GM12892 (cell line): ENCODE data around the gene SGSH.

ENCODE experiments used
- POLR2AphosphoS5 ChIP-seq: IDR thresholded peaks from 2 replicates; pipeline ENCODE4 v1.6.1; 2011; ENCODE audit warnings: low read depth, low read length, control low read depth
- TAF1 ChIP-seq: IDR thresholded peaks from 2 replicates; pipeline ENCODE4 v1.6.1; 2011; ENCODE audit warnings: low read depth, mild to moderate bottlenecking, control low read depth, low read length, borderline replicate concordance

DNA sequence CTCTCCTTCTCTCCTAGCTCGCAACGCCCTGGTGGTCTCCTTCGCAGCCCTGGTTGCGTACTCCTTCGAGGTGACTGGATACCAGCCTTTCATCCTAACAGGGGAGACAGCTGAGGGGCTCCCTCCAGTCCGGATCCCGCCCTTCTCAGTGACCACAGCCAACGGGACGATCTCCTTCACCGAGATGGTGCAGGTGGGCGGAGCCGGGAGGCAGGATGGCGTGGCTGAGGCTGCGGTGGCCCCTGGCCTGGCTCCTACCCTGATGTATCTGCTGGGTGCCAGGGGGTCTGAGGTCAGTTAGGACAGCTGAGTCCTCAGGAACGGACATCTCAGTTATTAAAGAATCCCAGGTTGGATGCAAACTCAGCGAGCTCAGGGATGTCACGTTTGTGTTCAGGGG, 16.8 kb upstream of the SGSH start:
- TF ChIP-seq TAF1 (no peak), POLR2AphosphoS5 (no peak)
